COLO668 (cell line): ENCODE results near the gene NODAL.

Experiments used
- DNase-seq: peaks from one replicate; lab custom pipeline; 2025; ENCODE audit not compliant: unreplicated experiment; lab: John Stamatoyannopoulos, UW

The NODAL gene

DNA sequence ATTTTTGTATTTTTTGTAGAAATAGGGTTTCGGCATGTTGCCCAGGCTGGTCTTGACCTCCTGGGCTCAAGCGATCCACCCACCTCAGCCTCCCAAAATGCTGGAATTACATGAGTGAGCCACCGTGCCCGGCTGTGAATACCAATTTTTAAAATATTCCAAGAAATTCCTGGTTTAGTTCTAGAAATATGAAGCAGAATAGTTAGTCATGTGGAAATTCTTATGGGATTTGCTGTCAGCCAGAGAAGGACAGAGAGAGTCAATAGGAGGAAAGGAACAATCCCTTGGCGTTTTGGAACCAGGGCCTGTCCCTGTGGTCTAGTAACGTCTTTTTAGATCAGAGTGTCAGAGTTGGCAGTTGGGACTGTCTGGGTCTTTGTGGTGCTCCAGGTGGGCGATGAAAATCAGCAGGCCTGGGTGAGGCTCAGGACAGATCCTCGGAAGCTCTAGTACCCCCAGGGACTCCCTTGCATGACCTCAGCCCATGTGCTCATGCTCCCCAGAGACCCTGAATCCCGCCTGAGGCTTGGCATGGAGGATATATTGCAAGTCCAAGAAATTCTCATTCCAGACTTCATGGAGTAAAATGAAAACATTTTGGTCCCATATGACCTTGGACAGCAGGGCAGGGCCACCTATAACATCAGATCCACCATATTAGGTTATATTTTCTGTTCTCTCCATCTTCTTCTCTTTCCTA is 7.8 kb downstream of the NODAL start:
- no peak for DNase-seq

DNA sequence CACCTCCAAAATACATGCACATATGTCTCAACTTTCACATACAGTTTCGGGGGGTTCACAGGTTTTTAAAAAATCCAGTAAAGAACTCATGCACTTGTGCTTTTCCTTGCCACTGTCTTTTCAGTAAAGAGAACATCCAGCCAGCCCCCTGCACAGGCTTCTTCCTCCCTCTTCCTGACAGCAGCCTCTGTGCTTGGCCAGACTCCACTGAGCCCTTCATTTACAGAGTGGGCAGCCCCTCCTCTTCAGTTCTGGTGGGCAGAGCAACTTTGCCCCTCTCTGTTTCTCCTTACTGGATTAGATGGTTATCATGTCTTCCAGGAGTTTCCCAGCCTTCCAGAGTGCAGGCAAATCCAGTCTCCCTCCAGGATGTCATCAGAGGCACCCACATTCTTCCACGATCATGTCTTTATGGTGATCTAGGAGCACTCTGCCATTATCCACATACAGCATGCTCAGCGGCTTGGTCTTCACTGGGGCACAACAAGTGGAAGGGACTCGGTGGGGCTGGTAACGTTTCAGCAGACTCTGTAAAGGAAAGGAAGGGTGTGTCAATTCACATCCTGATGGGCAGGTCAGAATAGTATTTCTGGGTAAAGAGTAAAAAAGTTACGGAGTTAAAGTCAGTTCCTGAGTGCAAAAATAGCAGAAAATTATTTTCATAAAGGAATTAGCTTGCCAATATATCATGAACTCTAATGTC is 8.8 kb downstream of the NODAL start:
- no peak for DNase-seq

DNA sequence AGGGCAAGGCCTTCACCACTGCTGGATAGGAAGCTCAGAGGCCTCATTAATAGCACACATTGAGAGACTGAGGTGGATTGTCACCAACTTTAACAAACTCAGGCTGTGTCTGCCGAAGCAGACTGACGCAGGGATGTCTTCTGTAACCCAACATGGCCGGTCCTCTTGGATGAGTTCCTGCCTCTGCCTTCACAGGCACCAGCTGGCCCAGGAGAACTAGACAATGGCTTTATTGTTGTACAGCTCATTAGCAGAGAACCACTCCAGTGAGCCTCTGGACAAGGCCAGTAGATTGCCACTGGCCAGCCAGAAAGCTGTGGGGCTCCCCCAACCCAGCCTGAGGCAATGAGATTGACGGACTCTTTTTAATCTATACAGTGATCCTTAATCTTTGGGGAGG is 9.4 kb downstream of the NODAL start:
- DNase-seq: no peak

DNA sequence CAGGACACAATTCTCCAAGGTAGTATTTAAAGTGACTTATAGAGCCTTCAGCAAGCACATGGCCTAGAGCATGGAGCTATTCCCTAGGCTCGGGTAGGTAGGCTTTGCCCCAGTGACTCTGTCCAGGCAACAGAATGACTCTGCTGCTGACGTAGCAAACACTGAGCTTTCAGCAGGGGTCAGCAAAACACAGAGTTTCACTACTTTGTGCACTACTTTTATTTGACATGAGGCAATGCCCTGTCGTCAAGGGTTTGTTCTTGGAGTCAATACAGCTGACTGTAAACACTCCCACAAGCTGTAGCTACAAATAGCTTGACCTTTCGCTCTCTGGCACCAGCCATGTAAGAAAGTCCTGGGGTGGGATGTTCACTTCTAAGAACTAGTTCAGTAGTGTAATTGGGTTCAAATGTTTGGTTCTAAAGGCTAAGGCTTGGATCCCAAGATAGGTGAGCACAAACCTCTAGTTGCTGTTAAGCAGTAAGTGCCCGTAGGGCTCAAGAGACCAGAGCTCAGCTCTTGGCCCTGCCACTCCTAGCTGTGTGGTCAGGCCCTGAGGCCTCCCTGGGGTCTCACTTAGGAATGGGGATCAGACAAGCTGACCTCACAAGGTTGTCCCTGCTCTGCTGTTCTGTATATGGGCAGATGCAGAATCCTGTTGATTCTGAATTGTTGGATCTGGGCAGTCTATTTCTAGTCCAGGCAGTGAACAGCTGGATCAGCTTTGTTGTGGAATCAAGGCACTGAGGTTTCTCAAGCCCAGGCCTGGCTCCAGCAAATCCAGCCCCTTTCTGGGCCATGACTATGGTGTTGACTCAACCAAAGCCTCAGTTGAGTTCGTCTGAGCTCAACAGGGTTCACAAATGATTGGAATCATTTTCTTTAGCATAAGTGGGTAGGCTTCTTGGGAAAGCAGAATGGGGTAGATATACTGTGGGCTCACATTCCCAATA is 10.7 kb downstream of the NODAL start:
- no peak for DNase-seq

DNA sequence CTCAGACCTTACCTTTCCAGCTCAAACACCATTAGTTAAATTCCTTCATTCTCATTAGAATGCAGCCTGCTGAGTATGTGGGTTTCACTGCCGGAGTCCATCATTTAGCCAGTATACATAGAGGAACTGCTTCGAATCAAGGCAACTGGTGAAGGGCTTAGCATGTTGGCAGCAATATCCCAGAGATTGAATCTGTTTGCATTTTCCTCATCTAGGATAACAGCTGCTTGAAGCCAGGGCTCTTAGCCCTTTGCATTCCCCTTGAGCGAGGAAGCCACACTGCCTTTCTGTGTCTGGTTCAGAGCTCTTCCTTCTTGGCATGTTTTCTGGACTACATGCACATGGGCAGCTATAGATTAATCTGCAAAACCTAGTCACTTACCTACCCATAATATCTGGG is 14.7 kb downstream of the NODAL start:
- DNase-seq: no peak

DNA sequence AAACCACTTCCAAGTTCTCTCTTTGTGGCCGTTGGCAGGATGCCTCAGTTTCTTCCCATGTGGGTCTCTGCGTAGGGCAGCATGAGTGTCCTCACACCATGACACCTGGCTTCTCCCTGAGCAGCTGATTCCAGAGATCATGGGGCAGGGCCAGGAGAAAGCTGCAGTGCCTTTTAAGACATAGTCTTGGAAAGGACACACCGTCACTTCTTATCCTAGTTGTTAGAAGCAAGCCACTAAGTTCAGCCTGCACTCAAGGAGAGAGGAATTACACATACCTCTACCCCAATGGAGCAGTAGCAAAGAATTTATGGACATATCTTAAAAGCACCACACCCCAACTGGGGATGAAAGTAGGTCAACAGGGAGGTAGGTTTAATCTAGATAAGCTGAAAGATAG is 16.4 kb downstream of the NODAL start:
- DNase-seq: no peak

DNA sequence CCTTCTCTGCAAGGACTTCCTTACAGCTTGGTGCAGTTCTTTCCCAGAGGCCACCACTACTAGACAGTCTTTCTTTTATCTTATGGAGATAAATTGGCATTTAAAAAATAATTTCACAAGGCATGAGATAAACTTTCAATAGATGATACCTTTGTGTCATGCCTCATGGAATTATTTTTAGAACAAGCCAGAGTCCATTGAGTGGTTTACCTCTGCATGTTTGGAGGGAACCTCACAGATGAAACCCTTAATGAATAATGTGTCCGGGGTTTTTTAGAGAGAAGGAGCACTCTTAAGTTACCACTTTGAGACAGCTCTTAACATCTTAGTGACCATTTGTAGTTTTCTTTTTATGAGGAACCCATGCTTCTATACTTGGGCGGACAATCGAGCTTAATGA is 17.2 kb downstream of the NODAL start:
- DNase-seq: no peak

DNA sequence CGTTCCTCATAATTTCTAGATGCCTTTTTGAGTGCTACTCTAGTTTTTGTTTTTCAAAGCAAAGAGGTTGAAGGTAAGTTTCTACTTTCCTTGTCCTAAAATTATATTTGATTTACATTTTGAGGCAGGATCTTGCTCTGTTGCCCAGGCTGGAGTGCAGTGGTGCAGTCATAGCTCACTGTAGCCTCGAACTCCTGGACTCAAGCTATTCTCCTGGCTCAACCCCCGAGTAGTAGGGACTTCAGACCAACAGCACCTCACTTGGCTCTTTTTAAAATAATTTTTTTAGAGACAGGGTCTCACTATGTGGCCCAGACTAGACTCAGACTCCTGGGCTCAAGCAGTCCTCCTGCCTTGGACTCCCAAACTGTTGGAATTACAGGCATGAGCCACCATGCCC is 22.8 kb downstream of the NODAL start:
- no peak for DNase-seq

DNA sequence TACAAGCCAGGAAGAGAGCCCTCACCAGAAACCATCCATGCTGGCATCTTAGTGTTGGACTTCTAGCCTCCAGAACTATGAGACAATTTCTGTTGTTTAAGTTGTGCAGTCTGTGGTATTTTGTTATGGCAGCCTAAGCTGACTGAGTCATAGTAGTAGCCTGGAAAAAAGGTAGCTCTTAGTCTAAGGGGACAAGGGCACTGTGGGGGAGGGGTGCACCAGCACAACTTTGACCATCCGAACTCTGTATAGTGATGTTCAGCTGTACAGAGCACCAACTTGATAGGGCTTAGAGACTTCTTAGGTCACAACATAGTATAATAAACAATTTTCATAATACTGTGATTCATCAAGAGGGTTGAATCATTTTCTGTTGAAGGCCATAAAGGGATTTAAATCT is 23.3 kb downstream of the NODAL start:
- DNase-seq: no peak

DNA sequence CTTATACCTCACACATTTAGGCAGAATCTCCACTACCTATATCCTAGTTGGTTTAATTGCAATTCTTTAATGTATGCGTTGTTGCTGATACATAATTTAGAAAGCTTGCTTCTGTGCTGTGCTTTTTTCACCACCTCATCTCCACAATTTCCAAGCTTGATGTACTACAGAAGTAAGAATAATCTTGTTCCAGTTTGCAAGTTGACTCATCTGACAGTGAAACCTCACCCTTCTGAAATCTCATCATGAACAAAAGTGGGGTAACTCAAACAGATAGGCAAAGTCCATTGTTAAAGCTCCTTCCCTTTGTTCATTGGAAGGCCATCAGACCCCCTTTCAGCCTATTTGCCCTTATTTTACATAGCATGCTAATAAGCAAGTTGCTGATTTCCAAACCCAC is 23.9 kb downstream of the NODAL start:
- DNase-seq: no peak

DNA sequence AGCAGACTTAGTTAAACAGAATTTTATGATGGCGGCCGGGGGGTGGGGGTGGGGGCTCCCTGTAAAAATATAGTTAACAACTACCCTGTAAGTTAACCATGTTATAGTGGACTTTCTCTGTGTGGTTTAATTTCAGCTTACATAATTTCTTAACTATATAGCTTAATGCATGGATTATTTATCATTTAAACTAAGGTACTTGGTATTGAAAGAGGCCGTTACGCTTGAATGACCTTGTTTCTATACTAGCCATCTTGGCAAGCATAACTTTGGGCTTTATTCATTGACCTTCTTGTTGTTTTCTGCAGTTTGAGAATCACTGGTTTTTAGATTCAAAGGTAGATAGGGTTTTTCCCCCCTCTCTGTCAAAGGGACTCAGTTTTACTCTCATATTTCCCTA is 29.1 kb downstream of the NODAL start:
- DNase-seq: no peak

DNA sequence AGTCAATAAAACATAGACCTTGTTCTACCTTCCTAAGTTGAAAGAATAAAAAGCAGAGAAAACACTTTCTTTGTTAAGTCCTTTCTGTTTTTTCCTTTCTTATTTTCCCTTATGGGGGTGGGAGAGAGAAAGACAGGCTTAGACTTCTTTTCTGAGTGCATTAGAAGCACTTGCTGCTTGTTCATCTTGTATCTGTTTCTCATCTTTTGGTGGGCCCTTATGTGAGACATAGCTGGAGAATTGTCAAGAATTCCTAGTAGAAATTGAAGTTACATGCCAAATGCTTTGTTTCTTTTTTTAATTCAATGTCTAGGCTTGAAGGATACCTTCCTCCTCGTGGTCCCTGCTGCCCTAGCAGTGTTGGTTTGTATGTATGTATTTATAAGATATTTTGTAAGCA is 30.9 kb downstream of the NODAL start:
- no peak for DNase-seq

DNA sequence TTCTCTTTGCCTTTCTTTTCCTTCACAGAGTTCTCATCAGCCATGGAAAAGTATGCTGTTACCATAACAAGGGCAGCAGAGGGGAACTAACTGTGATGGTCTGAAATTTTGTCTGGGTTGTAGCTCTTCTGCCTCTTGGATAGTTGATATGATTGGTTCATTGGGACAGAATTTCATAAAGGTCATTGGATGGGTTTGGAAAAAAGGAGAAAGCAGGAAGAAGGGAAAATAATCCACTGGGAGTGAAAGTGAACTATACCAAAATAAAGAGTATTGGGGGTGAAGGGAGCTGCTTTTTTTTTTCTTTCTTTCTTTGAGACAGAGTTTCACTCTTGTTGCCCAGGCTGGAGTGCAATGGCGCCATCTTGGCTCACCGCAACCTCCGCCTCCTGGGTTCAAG is 31.7 kb downstream of the NODAL start:
- DNase-seq: no peak

DNA sequence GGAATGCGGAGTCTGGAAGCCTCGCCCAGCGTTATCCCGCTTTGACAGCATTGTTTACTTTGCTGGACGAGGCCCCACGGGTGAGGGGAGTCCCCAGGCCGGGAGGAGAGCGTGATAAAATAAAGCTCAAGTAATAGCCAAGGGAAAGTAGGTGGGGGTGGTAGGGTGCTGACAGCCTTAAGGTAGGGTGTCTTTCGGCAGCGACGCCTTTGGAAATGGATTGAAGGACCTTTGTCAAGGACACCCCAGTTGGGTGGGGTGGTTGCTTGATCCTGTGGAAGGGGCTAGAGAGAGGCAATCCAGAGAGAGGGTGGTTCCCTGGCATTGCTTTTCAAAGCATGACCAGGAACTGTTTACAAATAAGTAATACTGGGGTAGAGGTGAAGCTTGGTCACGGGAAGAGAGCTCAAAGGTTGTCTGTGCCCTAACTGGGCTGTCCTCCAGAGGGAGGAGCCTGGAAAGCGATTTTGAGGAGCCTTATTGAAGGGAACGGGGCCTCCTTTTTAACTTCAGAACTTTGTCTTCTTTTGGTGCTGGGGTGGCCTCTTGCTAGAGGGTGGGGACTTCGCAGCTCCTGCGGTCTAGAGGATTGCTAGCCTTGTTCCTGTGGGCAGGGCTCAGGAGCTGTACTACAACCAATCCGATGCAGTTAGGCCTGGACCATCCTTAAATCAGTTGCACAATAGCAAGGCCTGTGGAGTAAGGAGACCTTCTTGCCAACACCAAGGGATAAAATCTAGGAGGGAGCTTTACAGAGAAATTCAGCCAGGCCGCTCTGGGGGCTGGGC is 36.2 kb downstream of the NODAL start:
- DNase-seq: peak; percentile 20

DNA sequence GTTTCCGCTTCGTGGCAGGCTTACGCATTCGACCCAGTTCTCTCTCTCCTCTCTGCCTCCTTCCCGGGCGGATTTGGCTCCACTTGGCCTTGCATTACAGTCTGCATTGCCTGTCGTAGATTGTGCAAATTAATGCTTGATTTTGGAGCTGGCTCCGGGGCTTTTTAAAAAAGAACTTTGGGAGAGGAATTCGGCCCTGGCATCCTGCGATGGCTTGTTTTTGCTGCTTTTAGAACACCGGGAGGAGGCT is 36.8 kb downstream of the NODAL start:
- no peak for DNase-seq

DNA sequence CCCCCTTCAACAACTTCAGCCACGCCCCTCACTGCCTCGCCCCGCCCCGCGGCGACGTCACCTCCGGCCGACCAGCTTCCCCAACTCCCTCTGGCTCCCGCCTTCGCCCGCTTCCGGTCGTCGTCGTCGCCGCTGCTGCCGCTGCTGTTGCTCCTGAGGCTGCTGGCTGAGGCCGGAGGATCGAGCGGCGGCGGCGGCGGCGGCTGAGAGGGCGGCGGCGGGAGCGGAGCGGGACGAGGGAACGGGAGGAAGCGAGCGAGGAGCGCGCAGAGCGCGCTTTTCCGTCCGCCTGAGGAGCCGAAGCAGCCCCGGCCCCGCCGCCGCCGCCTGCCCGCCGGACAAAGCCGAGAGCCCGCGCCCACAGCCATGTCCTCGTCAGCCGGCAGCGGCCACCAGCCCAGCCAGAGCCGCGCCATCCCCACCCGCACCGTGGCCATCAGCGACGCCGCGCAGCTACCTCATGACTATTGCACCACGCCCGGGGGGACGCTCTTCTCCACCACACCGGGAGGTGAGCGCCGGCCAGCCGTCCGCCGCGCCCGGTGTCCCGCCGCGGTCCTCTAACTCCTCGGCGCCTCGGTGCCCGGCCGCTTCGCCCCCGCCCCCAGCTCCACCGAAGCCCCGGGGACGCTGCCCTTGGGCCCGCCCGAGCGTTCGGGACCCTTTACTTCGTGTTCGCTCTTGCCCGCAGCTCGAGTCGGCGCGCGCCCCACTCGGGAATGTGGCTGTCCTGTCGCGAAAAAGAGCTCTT is 37.3 kb downstream of the NODAL start, which contains the start of gene EIF4EBP2:
Gene EIF4EBP2, plus strand, starts transcription at position 110 of the 751 bp plus-strand sequence. Its CDS starts 257 bp downstream, at position 367.
- peak; percentile 88 for DNase-seq

DNA sequence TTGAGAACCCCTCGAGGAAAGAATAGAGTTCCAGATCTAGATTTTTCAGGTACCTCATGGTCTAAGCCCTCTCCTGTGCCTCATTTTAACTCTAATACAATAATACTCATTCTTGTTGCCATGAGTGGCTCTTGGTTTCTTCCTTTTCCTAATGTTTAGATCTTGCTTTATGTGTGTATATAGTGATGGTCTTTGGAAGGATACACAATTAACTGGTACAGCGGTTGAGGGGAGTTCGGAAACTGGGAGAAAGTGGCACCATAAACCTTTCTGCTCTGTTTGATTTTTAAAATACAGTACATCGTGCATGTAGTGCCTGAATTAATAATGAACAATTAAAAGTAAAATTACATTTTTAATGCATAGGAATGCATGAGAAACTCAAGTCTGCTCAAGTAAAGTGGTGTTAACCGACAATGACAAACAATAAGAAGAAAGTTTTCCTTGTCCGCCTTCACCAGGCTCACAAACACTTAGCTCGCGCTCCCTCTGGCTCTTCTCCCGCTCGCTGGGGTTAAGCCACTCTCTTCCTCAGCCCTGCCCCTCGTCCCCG is 37.9 kb downstream of the NODAL start:
- no peak for DNase-seq

DNA sequence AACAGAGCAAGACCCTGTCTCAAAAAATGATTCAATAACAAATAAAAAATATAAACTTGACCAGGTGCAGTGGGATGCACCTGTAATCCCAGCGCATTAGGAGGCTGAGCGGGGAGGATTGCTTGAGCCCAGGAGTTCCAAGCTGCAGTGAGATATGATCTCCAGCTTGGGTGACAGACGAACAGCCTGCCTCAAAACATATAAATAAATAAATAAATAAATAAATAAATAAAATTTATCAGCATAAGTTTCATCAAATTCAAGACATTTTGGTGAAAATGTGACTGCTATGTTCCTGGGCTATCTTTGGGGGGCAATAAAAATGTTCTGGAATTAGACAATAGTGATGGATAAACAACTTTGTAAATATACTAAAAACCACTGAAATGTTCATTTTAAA is 42.3 kb downstream of the NODAL start:
- no peak for DNase-seq

DNA sequence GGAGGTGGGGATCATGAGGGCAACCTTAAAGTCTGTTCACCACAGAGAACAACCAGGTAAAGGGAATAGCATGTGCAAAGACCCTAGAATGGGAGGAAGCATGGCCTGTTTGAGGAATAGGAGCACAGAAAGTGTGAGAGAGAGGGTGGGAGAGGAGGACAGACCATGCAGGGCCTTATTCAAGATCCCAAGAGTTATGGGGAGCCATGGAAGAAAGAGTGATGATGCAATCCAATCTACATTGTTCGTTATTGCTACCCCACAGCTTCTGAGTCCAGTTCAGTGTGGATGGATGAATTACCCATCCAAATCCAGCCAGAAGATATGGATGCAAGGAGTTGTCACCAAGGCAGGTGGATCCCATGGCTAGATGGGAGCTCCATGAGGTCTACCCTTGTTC is 45.3 kb downstream of the NODAL start:
- DNase-seq: no peak

DNA sequence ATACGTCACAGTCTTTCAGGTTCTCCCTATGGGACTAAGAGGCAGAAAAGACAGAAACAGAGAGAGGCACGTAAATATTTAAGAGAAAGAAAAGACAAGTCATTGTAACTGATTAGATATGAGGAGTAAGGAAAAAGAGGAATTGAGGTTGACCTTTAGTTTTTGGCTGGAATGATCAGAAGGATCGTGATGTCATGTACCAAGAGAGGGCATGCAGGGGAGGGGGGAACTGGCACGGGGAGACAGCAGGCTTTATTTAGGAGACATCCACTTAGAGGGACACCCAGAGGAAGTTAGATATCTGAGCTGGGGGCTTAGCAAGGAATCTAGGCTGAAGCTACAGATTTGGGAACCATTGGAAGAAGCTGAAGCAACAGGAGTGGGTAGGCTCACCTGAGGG is 49.8 kb downstream of the NODAL start:
- DNase-seq: no peak
